H1 (cell line): Measurements from ENCODE around the gene NOSIP. TPM values are rescaled to one million over a fixed set of nuclear protein-coding genes. Genes with fewer than 3 reads are reported as not detected.

ENCODE experiments used
- CTCF ChIA-PET: fragments of 300-600 bp; sonication (Branson Sonifier 250); formaldehyde crosslinking; loops from one replicate; lab custom pipeline; 2021; ENCODE audit not compliant: partially characterized antibody; lab: Charles Lee
- POLR2A ChIA-PET: fragments of 300-600 bp; sonication (Branson Sonifier 250); formaldehyde crosslinking; loops from one replicate; lab custom pipeline; 2021; ENCODE audit warnings: inconsistent platforms; ENCODE audit not compliant: partially characterized antibody; lab: Charles Lee
- DNase-seq, 2 experiments: peaks; one replicate each; pipeline versions ENCODE4 v3.0.0 to v3.0.0-alpha.2; 2010 to 2022; ENCODE audit warnings: low spot score in 2 of 2, low read depth in 1 of 2, mixed read lengths in 1 of 2
- FAIRE-seq: peaks from 2 replicates; lab custom pipeline; 2011; peaks lifted over from hg19 to GRCh38; lab: Jason Lieb, UNC
- H2AFZ ChIP-seq: 2 replicates; pipeline ENCODE4 v1.8.1; 2012; ENCODE audit warnings: low read length, inconsistent platforms
- H2AK5ac ChIP-seq: 2 replicates; pipeline ENCODE4 v1.6.1; 2013; ENCODE audit warnings: low read depth, low read length
- H2BK120ac ChIP-seq: replicated peaks from 2 replicates; pipeline ENCODE3; 2013; ENCODE audit warnings: low read depth, low read length, inconsistent platforms
- H2BK12ac ChIP-seq: 2 replicates; pipeline ENCODE4 v1.6.1; 2013; ENCODE audit warnings: low read depth, low read length
- H2BK15ac ChIP-seq: 2 replicates; pipeline ENCODE4 v1.6.1; 2013; ENCODE audit warnings: low read length
- H2BK20ac ChIP-seq: 2 replicates; pipeline ENCODE4 v1.6.1; 2013; ENCODE audit warnings: low read length
- H2BK5ac ChIP-seq: 2 replicates; pipeline ENCODE4 v1.6.1; 2013; ENCODE audit warnings: low read depth, low read length
- H3K14ac ChIP-seq: 2 replicates; pipeline ENCODE4 v1.6.1; 2013; ENCODE audit warnings: inconsistent platforms; ENCODE audit not compliant: insufficient read length
- H3K18ac ChIP-seq: 2 replicates; pipeline ENCODE4 v1.6.1; 2013; ENCODE audit warnings: low read length; ENCODE audit errors: extremely low read depth
- H3K23ac ChIP-seq: 2 replicates; pipeline ENCODE4 v1.6.1; 2013; ENCODE audit warnings: inconsistent platforms; ENCODE audit not compliant: insufficient read length
- H3K23me2 ChIP-seq: 2 replicates; pipeline ENCODE4 v1.6.1; 2013; ENCODE audit warnings: low read depth, low read length
- H3K27ac ChIP-seq: 2 replicates; pipeline ENCODE4 v1.6.1; 2011; ENCODE audit warnings: low read depth, low read length, inconsistent platforms
- H3K27me3 ChIP-seq, 4 experiments: replicated peaks in 1 of 4; 1 replicate in 1 of 4; 2 replicates in 3 of 4; pipeline versions ENCODE4 v1.6.1 to v1.8.1; 2011 to 2013; ENCODE audit warnings: low read length in 3 of 4, mild to moderate bottlenecking in 3 of 4, inconsistent platforms in 2 of 4, mixed read lengths in 2 of 4, moderate library complexity in 1 of 4; ENCODE audit not compliant: control insufficient read depth in 3 of 4, insufficient read depth in 3 of 4; ENCODE audit errors: extremely low read depth in 1 of 4
- H3K36me3 ChIP-seq, 4 experiments: 2 replicates each; pipeline versions ENCODE4 v1.6.1 to v1.8.1; 2011 to 2013; ENCODE audit warnings: mild to moderate bottlenecking in 4 of 4, low read length in 3 of 4, moderate library complexity in 2 of 4, control low read depth in 1 of 4, inconsistent platforms in 1 of 4; ENCODE audit not compliant: insufficient read depth in 4 of 4, control insufficient read depth in 2 of 4
- H3K4ac ChIP-seq: replicated peaks from 2 replicates; pipeline ENCODE3; 2013; ENCODE audit warnings: low read length, low read depth, mixed read lengths, inconsistent platforms; ENCODE audit not compliant: insufficient read length
- H3K4me1 ChIP-seq, 4 experiments: replicated peaks in 1 of 4; 1 replicate in 1 of 4; 2 replicates in 3 of 4; pipeline versions ENCODE4 v1.6.1 to v1.8.1; 2011 to 2013; ENCODE audit warnings: low read length in 3 of 4, inconsistent platforms in 2 of 4, mixed read lengths in 1 of 4; ENCODE audit not compliant: insufficient read depth in 4 of 4, control insufficient read depth in 3 of 4
- H3K4me2 ChIP-seq, 2 experiments: 2 replicates each; pipeline versions ENCODE4 v1.6.1 to v1.8.1; 2011 to 2013; ENCODE audit warnings: low read depth in 2 of 2, low read length in 2 of 2, control low read depth in 1 of 2, inconsistent platforms in 1 of 2, mild to moderate bottlenecking in 1 of 2; ENCODE audit not compliant: insufficient read depth in 1 of 2
- H3K4me3 ChIP-seq, 4 experiments: fragments of 200-600, 300-600 bp in 1 of 4; sonication (generic), shearing (Covaris generic), sonication (Bioruptor Twin) in 1 of 4; 2 replicates each; pipeline versions ENCODE4 v1.5.1 to v1.8.1; 2011 to 2016; ENCODE audit warnings: low read length in 4 of 4, low read depth in 3 of 4, control low read depth in 2 of 4, inconsistent platforms in 2 of 4, mild to moderate bottlenecking in 2 of 4, mixed read lengths in 1 of 4, moderate library complexity in 1 of 4; ENCODE audit not compliant: insufficient read depth in 2 of 4; ENCODE audit errors: extremely low read depth in 1 of 4
- H3K56ac ChIP-seq: replicated peaks from 2 replicates; pipeline ENCODE3; 2013; ENCODE audit warnings: low read depth, mild to moderate bottlenecking, mixed read lengths, low read length, inconsistent platforms; ENCODE audit not compliant: insufficient read length
- H3K79me1 ChIP-seq: 2 replicates; pipeline ENCODE4 v1.6.1; 2013; ENCODE audit warnings: low read depth, low read length, control low read depth
- H3K79me2 ChIP-seq, 2 experiments: 2 replicates each; pipeline versions ENCODE4 v1.6.1 to v1.8.1; 2012 to 2013; ENCODE audit warnings: low read length in 2 of 2, mild to moderate bottlenecking in 2 of 2, inconsistent platforms in 1 of 2; ENCODE audit not compliant: insufficient read depth in 2 of 2, control insufficient read depth in 1 of 2
- H3K9ac ChIP-seq, 4 experiments: replicated peaks in 1 of 4; 1 replicate in 1 of 4; 2 replicates in 3 of 4; pipeline versions ENCODE4 v1.6.1 to v1.8.1; 2011 to 2013; ENCODE audit warnings: low read depth in 3 of 4, low read length in 3 of 4, control low read depth in 2 of 4, mild to moderate bottlenecking in 2 of 4, moderate library complexity in 2 of 4, inconsistent platforms in 1 of 4; ENCODE audit errors: extremely low read depth in 1 of 4
- H3K9me3 ChIP-seq, 2 experiments: 2 replicates each; pipeline versions ENCODE4 v1.6.1 to v1.8.1; 2012 to 2013; ENCODE audit warnings: mild to moderate bottlenecking in 2 of 2, moderate library complexity in 2 of 2, control low read depth in 1 of 2, inconsistent platforms in 1 of 2, low read depth in 1 of 2, low read length in 1 of 2, mixed read lengths in 1 of 2; ENCODE audit not compliant: insufficient read depth in 2 of 2
- H4K20me1 ChIP-seq, 2 experiments: replicated peaks in 1 of 2; 2 replicates each; pipeline versions ENCODE3 to v1.8.1; 2011 to 2013; ENCODE audit warnings: inconsistent platforms in 2 of 2, low read length in 2 of 2, mild to moderate bottlenecking in 1 of 2; ENCODE audit not compliant: insufficient read depth in 2 of 2, control insufficient read depth in 1 of 2
- H4K5ac ChIP-seq: 2 replicates; pipeline ENCODE4 v1.6.1; 2013; ENCODE audit warnings: low read length, low read depth, mixed read lengths, inconsistent platforms; ENCODE audit not compliant: insufficient read length
- H4K8ac ChIP-seq: 2 replicates; pipeline ENCODE4 v1.8.0; 2013; ENCODE audit warnings: mild to moderate bottlenecking, moderate library complexity, low read length, inconsistent platforms; ENCODE audit not compliant: insufficient read depth; ENCODE audit errors: extremely low read depth
- H4K91ac ChIP-seq: replicated peaks from 2 replicates; pipeline ENCODE3; 2013; ENCODE audit warnings: low read length, mixed read lengths, inconsistent platforms; ENCODE audit not compliant: insufficient read length
- NRF1 ChIP-seq: IDR thresholded peaks from 2 replicates; pipeline ENCODE4 v1.6.1; 2011; ENCODE audit warnings: mild to moderate bottlenecking, low read depth, low read length, improper control_type of control experiment
- POLR2A ChIP-seq, 2 experiments: IDR thresholded peaks; 1 replicate in 1 of 2; 2 replicates in 1 of 2; pipeline ENCODE4 v1.6.1; 2011; ENCODE audit warnings: low read depth in 2 of 2, low read length in 2 of 2, mild to moderate bottlenecking in 2 of 2; ENCODE audit errors: control extremely low read depth in 1 of 2
- POLR2AphosphoS5 ChIP-seq: IDR thresholded peaks from 2 replicates; pipeline ENCODE4 v1.6.1; 2011; ENCODE audit warnings: low read depth, low read length
- SIX5 ChIP-seq: IDR thresholded peaks from 2 replicates; pipeline ENCODE4 v1.6.1; 2011; ENCODE audit warnings: mild to moderate bottlenecking, low read depth, low read length
- SP2 ChIP-seq: IDR thresholded peaks from 2 replicates; pipeline ENCODE4 v1.6.1; 2012; ENCODE audit warnings: mild to moderate bottlenecking, low read length, inconsistent platforms
- TAF1 ChIP-seq: IDR thresholded peaks from 2 replicates; pipeline ENCODE4 v1.6.1; 2011; ENCODE audit warnings: mild to moderate bottlenecking, low read depth, low read length
- WGBS, 2 experiments: shearing (Covaris generic) in 1 of 2; methylation state at CpG; one replicate each; pipeline versions ENCODE4 v1.1.6 to v1.1.7; 2013 to 2015; ENCODE audit warnings: low lambda C conversion rate in 2 of 2, mixed read lengths in 2 of 2, inconsistent platforms in 1 of 2, low coverage in 1 of 2, missing lambda C conversion rate in 1 of 2; ENCODE audit not compliant: insufficient replicate concordance in 2 of 2, insufficient coverage in 1 of 2, insufficient read length in 1 of 2; ENCODE audit errors: extremely low coverage in 1 of 2, missing lambda C conversion rate in 1 of 2; 5-methylcytosine and 5-hydroxymethylcytosine counted together
- polyA plus RNA-seq, 7 experiments: library from polyadenylated mRNA; depleted of rRNA in 3 of 7; stranded (reverse) in 5 of 7; unstranded in 2 of 7; fragments of >200 nt in 5 of 7; fragments of 200-250 nt in 2 of 7; gene quantifications; 1 replicate in 5 of 7; 2 replicates in 1 of 7; 4 replicates in 1 of 7; pipeline versions ENCODE4 v1.2.1 to v1.2.3, GENCODE V29; 2011 to 2013; ENCODE audit warnings: missing spikeins in 2 of 7, mixed read lengths in 2 of 7
- total RNA-seq: library from RNA; stranded (reverse); fragmentation: NEBNext Ultra II Directional; extraction: Animal tissue kit (Norgen Biotek cat#: 25700); gene quantifications from 2 replicates; pipeline ENCODE4 v1.2.1, GENCODE V29; 2021
- TF ChIP-seq, protein P1 (sequence below): IDR thresholded peaks from 2 replicates; pipeline ENCODE4 v1.6.1; 2011; ENCODE audit warnings: low read depth, mild to moderate bottlenecking, low read length; ENCODE audit not compliant: insufficient read depth
- TF ChIP-seq, protein P2 (sequence below), 3 experiments: IDR thresholded peaks; 1 replicate in 2 of 3; 2 replicates in 1 of 3; pipeline versions ENCODE4 v1.5.1 to v1.6.1; 2011; ENCODE audit warnings: low read length in 3 of 3, mild to moderate bottlenecking in 3 of 3, inconsistent platforms in 2 of 3, low read depth in 1 of 3, moderate library complexity in 1 of 3; ENCODE audit not compliant: insufficient read depth in 1 of 3; ENCODE audit errors: control extremely low read depth in 1 of 3

The NOSIP gene
- total and polyA plus RNA-seq, 2 of the 8 experiments (the other 6 are each of a cell fraction or from before 2014, with no cell fraction given) = 85.1 to 192 TPM

DNA sequence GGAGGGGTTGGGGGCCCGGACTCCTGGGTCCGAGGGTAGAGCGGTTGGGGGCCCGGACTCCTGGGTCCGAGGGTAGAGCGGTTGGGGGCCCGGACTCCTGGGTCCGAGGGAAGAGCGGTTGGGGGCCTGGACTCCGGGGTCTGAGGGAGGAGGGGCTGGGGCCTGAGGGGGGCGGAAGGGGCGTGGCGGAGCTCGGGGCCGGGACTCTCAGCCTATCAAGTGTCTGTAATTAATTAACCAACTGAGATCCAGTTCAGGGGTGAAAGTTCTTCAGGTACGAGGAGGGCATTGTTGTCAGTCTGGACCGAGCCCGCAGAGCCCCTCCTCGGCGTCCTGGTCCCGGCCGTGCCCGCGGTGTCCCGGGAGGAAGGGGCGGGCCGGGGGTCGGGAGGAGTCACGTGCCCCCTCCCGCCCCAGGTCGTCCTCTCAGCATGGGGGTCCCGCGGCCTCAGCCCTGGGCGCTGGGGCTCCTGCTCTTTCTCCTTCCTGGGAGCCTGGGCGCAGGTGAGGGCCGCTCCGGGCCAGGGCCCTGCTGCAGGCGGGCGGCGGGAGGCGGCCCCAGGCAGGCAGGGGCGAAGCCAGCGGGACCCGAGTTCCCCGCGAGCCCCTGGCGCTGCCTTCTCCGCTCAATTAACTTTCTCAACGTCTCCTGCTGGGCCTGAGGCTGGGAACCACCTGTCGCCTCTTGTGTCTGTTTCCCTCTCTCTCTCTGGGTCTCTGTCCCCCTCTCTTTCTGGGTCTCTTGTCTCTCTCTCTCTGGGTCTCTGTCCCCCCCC lies 67.2 kb downstream of the NOSIP start:
- peak in 1 of 2 experiments; percentile 81 for DNase-seq
- peak overlapping the region; percentile 55; the same call in 1 of the 2 replicates for H3K27ac ChIP-seq
- H4K8ac ChIP-seq = peak overlapping the region; percentile 91
- peaks cover 0 to 5% of the 10 kb centered on the region in 2 experiments; a peak in 1 of 4 replicates for H3K79me2 ChIP-seq
- H3K23ac ChIP-seq = no peak overlapping the region
- no peaks in the 10 kb centered on the region for H4K20me1 ChIP-seq
- H3K56ac ChIP-seq = peak overlapping the region; percentile 77
- H2BK12ac ChIP-seq = no peak overlapping the region
- no peak overlapping the region for H3K18ac ChIP-seq
- H3K27me3 ChIP-seq = no peaks in the 10 kb centered on the region; a peak in 1 of 7 replicates
- peak overlapping the region; percentile 90; the same call in 1 of the 2 replicates for H2BK5ac ChIP-seq
- H3K4me1 ChIP-seq = peaks cover 0 to 9% (median 8%) of the 10 kb centered on the region in 4 experiments; a peak in 5 of 7 replicates
- ChIA-PET POLR2A (interaction anchor here (0.7 to 3.5 kb wide), 12 partner anchors 9 to 156 kb away, joined by 3 to 20 read pairs (median 6); partner anchors contain the start of genes RCN3 and RPL13A), CTCF (interaction anchor here (1.1 to 2.2 kb wide), 10 partner anchors 8 to 57 kb away, joined by 3 to 17 read pairs (median 4); partner anchors contain the start of gene RCN3)
- peak overlapping the region in 3 of 4 experiments; percentile 42 to 65 (median 48); a peak in 5 of 7 replicates for H3K9ac ChIP-seq
- no peak overlapping the region for H2AFZ ChIP-seq
- no peak overlapping the region for H2AK5ac ChIP-seq
- H2BK20ac ChIP-seq = no peak overlapping the region
- peak overlapping the region; percentile 66 to 93 (median 75) for H3K4me3 ChIP-seq
- H4K5ac ChIP-seq = peak overlapping the region; percentile 58
- no peak overlapping the region for H2BK15ac ChIP-seq
- 0% methylated on average over 8 of the region's 50 CpGs; no CpG with 5 or more reads in 1 of the 2 experiments for WGBS, 2 experiments
- peak overlapping the region; percentile 75 to 88 for H3K4me2 ChIP-seq
- peaks cover 7% of the 10 kb centered on the region; the same call in 1 of the 2 replicates for H3K23me2 ChIP-seq
- H3K9me3 ChIP-seq = no peaks in the 10 kb centered on the region
- peaks cover 3% of the 10 kb centered on the region; the same call in 1 of the 2 replicates for H3K79me1 ChIP-seq
- no peak overlapping the region for H2BK120ac ChIP-seq
- H3K14ac ChIP-seq = no peak overlapping the region
- peaks cover 0 to 4% (median 0%) of the 10 kb centered on the region in 4 experiments; a peak in 3 of 8 replicates for H3K36me3 ChIP-seq
- FAIRE-seq = no peak
- H3K4ac ChIP-seq = no peak overlapping the region
- peak overlapping the region; percentile 85 for H4K91ac ChIP-seq
- TF ChIP-seq SIX5 (no peak), POLR2A (IDR thresholded peaks at IDR 0.05; ENCODE audit: control extremely low read depth in 1 of 2, low read depth in 2 of 2, low read length in 2 of 2) (peak in 1 of 2 experiments; percentile 75; a peak in 2 of 3 replicates), POLR2AphosphoS5 (peak; percentile 60), TAF1 (peak; percentile 53; the same call in 1 of the 2 replicates), SP2 (no peak), NRF1 (no peak)
- TF ChIP-seq, protein P1, sequence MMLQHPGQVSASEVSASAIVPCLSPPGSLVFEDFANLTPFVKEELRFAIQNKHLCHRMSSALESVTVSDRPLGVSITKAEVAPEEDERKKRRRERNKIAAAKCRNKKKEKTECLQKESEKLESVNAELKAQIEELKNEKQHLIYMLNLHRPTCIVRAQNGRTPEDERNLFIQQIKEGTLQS = peak; percentile 50; the same call in 1 of the 2 replicates
- TF ChIP-seq, protein P2, sequence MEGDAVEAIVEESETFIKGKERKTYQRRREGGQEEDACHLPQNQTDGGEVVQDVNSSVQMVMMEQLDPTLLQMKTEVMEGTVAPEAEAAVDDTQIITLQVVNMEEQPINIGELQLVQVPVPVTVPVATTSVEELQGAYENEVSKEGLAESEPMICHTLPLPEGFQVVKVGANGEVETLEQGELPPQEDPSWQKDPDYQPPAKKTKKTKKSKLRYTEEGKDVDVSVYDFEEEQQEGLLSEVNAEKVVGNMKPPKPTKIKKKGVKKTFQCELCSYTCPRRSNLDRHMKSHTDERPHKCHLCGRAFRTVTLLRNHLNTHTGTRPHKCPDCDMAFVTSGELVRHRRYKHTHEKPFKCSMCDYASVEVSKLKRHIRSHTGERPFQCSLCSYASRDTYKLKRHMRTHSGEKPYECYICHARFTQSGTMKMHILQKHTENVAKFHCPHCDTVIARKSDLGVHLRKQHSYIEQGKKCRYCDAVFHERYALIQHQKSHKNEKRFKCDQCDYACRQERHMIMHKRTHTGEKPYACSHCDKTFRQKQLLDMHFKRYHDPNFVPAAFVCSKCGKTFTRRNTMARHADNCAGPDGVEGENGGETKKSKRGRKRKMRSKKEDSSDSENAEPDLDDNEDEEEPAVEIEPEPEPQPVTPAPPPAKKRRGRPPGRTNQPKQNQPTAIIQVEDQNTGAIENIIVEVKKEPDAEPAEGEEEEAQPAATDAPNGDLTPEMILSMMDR (IDR thresholded peaks at IDR 0.05; ENCODE audit: control extremely low read depth in 1 of 3, insufficient read depth in 1 of 3, low read depth in 1 of 3, low read length in 3 of 3) = no peak
